NCI-H2029 treated with DMSO at 0.1 percent for 48 hours (cell line): ENCODE measurements around the gene APLP2.
A peak's percentile ranks its signal among the peaks of the same experiment; 100 is the strongest.

ENCODE experiments used
- DNase-seq: peaks from one replicate; lab custom pipeline; 2025; lab: John Stamatoyannopoulos, UW

APLP2 gene

DNA sequence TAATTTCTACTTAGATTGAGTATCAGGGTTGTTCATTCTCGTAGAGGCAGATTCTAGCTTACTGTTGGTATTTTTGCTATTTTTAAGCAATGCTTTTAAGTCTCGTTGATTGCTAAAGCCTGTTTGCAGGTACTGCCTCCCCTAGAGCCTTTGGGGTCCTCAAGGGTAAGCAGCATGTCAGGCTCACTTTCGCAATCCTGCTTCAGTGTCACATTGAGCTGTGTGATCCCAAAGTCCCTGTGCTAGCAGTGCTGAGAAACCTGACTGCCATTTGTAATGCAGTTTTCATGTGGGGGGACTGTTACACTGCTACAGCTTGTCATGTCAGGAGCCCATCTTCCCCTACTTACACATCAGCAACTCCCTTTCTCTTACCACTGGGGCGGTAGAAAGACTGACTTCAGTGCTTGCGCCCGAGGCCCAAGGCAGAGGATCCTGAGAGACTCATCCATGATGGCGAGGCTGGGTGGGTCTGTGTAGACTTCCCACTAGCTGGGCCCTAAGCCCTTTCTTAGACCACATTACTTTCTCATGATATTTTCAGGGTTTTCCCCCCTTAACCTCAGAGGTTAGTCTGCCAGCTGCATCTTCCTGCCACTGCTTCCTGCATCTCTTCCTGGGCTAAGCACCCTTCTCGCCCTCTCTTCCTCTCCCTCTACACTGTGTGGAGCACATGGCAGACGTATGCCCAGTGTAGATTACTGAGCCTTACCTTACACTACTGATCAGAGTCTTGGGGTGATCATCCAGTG, 49.1 kb downstream of the APLP2 start:
- no peak for DNase-seq

DNA sequence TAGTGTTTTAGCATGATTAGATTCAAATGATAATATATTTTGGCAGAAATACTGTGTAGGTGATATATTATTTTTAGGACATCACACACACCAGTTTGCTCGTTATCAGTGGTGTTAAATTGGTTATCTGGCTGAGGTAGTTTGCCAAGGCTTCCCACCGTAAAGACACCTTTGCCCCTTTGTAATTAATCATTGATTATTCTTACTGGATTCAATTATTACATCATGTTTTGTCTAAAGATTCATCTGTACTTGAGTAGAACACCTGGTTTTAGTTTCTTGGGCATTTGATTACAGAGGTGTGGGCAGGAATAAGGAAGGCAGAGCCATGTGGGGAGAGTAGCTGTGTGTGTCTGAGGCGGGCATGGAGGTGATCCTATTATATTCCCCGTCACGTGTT, 50.4 kb downstream of the APLP2 start:
- no peak for DNase-seq

DNA sequence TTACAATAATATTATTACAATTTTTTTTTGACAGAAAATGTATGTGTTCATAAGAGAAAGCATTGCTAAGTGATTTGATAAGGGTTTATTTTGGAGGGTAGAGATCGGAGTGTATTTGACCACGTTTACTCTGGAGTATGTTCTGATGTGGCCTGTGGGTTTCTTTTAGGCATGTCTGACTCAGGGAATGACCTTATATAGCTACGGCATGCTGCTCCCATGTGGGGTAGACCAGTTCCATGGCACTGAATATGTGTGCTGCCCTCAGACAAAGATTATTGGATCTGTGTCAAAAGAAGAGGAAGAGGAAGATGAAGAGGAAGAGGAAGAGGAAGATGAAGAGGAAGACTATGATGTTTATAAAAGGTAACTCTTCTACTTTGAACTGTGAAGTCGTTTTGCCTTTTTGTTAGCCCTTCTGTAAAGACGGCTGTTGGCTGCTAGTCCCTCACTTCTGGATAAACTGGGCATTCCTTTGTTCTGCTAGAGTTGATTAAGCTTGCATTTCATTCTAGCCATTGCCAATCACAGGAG, 51.8 kb downstream of the APLP2 start:
- no peak for DNase-seq

DNA sequence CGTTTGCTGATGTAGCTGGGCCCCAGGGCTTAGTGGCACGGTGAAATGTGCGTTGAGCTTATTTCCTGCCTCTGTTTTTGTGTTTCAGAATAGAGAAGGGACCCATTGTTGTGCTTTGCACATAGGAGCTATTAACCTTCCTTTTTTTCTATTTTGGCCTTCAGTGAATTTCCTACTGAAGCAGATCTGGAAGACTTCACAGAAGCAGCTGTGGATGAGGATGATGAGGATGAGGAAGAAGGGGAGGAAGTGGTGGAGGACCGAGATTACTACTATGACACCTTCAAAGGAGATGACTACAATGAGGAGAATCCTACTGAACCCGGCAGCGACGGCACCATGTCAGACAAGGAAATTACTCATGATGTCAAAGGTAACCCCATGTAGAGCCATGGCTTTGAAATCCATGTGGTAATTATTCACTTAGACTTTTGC, 52.5 kb downstream of the APLP2 start:
- no peak for DNase-seq

DNA sequence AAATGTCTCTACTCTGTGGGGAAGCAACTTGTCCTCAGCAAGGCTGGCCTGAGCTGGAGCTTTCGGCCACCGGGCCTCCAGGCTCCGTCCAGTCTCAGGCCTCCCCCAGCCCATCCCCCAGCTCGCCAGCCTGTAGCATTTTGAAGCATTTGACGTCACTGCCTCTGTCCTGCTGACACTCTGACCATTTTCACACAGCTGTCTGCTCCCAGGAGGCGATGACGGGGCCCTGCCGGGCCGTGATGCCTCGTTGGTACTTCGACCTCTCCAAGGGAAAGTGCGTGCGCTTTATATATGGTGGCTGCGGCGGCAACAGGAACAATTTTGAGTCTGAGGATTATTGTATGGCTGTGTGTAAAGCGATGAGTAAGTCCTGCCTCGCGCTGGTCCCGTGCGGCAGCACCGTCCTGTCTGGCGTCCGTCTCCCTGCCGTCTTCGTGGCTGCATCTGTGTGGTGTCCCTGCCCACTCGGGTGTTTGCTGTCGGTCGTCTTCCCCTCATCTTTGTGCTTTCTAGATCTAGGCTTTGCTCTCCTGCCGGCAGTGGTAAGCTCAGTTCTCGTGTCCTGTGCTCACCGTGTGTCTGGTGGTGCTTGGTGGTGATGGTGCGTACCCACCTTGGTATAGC, 53.8 kb downstream of the APLP2 start:
- no peak for DNase-seq

DNA sequence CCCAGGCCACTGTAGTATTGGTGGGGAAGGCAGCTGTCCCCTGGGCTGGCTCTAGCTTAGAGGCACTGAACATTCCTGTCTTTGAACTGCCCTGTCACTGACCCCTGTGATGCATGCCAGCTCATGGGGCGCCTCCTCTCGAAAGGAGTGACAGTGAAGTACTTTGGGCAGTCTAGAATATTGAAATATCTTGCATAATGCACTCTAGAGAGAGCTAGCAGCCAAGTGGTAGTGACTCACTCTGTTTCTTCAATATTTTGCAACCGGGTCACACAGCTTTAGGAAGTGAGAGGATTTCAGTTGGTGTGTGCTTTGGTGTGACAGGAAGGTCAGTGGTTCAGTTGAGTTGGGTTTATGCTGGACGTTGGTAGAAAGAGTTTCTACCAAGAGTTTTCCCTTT, 54.4 kb downstream of the APLP2 start:
- DNase-seq = no peak

DNA sequence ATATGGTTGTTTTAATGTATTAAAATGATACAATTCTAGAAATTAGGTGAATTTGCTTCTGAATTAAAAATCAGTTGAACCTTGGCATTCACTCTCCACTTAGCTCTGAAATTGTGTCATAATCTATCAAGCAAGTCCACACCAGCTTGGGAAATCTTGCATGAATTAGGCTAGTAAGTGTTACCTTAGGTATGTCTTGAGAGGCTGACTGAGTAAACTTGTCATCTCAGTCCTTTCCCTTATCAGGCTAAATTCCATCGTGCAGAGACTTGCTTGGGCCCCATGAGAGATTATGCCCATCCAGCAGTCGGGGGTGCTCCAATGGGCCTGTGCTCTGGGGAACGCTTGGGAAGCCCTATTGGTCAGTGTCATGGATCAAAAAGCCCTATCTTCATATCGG, 55.9 kb downstream of the APLP2 start:
- no peak for DNase-seq

DNA sequence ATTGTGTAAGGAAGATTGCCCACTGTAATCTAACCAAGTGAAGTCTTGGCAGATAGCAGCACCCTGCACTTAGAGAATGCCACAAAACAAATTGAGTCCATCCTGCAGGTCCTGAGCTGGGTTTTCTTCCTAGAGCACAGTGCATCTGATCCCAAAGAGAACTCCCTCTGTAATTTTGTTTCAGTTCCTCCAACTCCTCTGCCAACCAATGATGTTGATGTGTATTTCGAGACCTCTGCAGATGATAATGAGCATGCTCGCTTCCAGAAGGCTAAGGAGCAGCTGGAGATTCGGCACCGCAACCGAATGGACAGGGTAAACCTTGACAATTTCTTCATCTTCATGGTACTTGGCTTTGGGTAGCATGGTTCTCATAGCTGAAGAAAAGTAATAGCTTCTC, 56.8 kb downstream of the APLP2 start:
- DNase-seq = no peak

DNA sequence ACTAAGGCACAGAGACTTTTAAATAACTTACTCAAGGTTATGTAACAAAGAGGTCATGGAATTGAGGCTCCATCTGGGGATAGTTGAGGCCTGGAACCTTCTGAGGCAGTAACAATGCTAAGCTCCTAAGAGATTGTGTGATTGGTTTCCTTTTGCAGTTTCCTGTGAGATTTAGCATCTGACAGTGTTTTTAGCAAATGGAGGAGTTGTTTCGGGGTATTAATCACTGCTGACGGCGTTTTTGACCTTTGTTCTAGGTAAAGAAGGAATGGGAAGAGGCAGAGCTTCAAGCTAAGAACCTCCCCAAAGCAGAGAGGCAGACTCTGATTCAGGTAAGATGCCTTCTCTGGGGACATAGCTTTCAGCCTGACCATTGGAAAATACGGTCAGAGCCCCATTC, 57.8 kb downstream of the APLP2 start:
- no peak for DNase-seq

DNA sequence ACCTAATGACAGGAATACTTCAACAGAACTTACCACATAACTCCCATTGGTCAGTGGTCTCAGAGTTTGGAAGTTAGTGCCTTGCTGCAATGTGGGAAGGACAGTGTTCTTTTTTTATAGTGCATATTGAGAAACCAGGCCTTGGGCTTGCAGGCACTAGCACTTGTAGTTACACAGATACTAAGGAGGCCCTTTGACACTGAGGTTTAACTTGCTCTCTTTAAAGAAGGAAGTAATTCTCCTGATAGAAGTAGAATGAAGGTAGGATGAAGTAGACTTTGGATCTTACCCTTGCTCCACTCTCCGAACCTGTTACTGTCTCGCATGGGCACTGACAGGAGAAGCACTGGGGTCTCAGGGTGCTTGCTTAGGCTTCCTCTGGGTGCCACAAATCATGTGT, 58.9 kb downstream of the APLP2 start:
- DNase-seq = no peak

DNA sequence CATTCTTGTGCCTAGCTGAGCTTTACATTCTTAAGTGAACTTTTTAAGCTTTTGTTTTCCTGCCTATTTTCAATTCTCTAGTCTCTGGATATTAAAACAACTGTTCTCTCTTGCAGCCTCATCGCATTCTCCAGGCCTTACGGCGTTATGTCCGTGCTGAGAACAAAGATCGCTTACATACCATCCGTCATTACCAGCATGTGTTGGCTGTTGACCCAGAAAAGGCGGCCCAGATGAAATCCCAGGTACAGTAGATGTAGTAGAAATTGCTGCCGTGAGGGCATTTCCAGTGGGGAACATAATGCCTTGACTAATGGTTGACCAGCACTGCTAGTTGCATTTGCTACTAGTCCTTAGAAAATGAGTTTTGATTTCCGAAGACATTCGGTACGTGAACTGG, 60.2 kb downstream of the APLP2 start:
- DNase-seq = no peak

DNA sequence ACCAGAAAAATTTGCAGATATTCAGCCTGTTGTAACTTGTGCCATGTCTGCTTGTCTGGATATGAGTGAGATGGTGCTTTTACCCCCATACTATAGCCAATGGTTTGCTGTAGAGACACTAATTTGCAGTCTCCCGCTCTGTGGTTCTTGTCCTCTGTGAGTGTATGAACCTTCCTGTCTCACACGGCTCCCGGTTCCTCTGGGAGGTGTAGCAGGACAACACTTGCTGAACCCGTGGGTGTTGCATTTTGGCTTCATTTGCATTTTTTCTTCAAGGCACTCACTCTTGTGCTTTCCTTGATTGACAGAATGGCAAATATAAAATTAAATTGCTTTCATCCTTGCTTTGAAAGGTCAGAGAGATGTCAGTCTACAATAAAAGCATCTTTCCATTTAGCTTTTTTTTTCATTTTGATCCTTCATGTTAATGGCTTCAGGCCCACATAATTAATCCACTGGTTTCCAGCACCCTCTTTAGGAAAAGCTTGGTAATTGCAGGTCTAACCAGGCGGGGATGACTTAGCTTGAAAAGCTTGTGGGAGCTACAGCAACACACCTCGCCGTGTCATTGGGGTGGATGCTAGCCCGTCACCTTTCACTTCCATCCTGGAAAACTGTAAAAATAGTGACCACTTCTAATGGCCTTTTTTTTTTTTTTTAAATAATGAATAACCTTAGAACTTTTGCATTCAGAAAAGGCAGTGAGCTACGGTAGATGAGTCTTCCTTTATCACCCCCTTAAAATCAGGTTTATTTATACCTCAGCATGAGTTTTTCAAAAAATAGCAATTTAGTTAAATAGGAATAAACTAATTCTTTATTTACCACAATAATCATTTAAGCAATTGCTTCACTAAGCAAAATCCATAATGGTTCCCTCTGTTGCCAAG, 62.5 kb downstream of the APLP2 start:
- DNase-seq = peak; percentile 75

DNA sequence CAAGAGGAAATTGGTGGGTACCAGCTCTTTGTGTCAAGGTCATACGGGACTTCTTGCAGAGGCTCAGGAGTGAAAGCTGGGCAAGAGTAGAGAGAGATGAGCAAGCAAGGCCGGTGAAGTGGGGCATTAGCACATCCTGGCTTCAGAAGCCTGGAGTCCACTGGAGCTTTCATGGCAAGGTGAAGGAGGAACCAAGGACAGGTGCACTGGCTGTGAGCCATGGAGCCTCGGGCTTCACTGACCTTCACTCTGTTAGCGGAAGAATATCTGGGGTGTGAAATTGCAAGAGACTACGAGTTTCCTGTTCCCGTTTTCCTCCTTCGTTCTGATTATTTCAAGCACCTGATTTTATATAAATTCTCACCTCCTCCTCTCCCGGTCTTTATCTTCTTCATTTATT, 64.0 kb downstream of the APLP2 start:
- no peak for DNase-seq

DNA sequence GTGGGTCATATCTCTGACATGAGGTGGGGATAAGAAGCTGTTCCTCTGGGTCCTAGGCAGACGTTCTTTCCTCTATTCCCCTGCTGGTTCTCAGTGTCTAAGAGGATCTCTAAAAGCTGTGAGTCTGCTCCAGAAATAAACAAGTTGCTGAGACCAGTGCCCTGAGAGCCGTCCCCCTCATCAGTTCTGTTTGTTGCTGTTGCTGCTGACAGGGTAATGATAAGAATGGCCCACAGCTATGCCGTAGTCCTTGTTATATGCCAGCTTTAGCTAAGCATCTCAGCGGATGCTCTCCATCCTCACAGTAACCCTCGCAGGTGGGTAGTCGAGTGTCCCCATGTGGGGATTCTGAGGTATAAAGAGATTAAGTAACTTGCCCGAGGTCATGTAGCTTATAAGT, 66.4 kb downstream of the APLP2 start:
- DNase-seq = no peak

DNA sequence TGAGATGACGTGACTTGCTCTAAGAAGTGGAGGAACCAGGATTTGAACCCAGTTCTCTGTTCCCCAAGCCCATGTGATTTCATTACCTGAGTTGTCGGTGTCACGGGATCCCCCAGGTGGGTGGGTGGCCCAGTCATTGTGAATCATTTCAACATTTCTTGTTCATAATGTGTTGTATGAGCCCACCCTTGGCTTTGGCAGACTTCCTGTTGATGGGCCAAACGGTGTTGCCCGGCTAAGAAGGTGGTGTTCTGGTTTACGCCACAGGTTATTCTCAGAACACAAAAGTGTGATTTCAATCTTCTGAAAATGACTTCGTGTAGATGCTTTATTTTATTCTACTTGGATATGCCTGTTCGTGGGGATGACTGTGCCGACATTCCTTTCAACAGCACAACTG, 68.3 kb downstream of the APLP2 start:
- DNase-seq = no peak

DNA sequence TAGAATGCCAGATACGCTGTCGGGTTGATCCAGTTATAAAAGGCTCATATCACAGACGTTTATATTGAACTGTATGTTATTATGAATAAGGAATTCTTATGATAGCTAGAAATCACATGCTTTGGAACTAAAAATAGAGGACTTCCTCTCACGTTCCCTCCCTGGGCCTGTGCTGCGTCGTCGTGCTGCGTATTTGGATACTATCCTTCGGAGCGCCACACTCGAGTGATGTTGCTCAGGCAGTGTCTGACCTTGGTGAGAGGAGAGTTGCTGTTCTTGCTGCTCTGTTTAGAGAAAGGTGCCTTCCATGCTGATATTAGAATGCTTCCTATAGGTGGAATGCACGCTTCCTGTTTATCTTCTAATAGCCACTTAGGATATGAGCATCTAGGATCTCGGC, 69.7 kb downstream of the APLP2 start:
- no peak for DNase-seq

DNA sequence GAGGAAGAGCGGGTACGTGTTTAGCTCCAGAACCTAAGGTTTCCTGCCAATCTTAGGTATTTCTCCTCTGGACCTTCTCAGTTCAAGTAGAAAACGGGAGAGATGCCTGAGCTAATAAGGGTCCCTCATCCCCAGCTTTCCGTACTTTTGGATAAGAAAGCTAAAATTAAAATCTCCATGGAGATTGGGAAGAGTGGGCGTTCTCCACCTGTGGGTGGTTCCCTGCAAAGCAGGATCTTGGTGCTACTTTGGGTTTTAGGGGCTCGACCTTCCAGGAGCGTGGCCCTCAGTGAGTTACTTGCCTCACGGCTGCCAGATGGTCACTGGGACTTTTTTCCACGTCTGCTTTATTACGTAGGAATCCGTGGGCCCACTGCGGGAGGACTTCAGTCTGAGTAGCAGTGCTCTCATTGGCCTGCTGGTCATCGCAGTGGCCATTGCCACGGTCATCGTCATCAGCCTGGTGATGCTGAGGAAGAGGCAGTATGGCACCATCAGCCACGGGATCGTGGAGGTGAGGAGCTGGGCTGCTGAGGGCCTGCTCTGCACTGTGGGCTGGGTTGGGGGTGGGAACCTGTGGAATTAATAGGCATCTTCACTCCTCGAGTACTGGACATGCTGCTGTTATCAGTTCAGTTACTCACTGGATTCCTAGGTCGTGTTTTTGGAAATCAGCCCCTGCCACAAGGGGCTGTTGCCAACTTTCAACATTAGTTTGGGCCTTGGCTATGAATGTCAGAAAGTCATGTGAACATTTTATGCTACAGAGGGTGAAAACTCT, 72.1 kb downstream of the APLP2 start:
- DNase-seq = no peak

DNA sequence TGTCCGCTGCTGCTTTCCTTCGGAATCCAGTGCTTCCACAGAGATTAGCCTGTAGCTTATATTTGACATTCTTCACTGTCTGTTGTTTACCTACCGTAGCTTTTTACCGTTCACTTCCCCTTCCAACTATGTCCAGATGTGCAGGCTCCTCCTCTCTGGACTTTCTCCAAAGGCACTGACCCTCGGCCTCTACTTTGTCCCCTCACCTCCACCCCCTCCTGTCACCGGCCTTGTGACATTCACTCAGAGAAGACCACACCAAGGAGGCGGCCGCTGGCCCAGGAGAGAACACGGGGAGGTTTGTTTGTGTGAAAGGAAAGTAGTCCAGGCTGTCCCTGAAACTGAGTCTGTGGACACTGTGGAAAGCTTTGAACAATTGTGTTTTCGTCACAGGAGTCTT, 74.4 kb downstream of the APLP2 start:
- DNase-seq = no peak

DNA sequence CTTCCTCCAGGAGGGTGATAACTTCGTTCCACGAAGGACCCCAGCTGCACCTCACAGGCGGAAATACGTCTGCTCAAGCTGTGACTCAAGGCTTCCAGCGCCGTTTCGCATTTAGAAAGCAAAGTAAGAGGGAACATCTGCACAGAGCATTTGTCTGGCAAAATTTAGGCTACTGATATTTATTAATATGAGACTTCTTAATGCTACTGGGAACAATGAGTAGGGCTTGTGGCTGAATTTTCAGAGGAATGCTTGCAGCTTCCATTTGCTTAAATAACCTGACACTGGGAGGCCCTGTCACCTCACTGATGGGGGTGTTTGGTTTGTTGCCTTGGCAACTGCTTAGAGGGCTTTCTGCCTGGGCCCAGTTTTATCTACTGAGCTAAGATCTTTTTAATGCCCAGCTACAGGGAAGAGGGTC, 75.2 kb downstream of the APLP2 start:
- peak; percentile 84 for DNase-seq

DNA sequence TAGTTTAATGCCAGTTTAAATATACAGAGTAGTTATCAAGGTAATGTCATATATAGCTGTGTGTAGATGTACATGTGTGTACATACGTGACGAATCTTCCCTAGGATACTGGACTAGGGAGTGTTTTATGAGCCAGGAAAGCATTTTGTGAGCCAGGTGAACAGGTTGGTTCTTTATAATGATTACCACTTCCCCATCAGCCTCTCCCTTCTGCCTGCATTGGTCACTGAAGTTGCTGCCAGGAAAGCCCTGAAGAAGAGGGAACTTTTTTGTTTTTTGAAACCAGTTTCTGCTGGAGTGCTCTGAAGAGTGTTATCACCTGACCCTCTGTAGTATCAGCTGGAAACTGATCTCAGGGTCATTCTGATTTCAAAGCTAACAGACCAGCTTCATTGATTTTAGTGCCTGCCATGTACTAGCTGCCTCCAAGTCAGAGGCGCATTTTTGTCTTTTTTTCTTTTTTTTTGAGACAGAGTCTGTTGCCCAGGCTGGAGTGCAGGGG, 75.7 kb downstream of the APLP2 start:
- peak; percentile 84 for DNase-seq

DNA sequence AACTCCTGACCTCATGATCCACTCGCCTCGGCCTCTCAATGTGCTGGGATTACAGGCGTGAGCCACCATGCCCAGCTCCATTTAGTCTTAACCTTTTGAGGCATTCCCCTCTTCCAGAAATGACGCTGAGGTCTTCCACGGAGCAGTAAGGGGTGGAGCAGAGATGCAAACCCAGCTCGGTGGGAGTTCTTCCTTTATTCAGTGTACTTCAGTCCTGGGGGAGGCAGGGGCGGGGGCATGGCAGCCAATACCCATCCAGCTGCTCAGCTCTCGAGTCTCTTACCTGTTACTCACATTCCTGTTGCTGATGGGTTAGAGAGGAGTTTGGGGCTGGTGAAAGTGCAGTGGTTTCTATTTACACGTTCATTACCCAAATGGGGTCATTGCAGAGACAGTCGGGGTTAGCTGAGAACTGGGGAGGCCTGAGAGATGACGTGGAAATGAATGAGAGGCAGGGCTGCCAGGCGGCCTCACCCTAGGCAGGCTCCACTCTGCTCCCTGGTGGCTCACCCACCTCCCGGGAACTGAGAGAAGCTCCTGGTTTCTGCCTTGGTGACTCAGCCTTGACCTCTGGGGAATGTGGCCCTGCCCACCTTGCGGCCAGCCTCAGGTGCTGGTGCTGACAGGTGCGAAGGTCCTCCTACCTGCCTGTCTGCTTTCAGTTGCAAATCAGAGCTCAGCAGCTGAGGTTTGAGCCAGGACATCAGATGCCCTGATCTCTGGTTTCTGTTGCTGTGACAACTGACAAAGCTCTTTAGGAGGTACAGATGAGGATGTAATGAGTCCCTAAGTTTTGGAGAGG, 76.5 kb downstream of the APLP2 start:
- DNase-seq = no peak
